Mammary epithelial cell (primary cell): ENCODE measurements around the gene ZNF888.

Experiments used
- EZH2 ChIP-seq: IDR thresholded peaks from 2 replicates; pipeline ENCODE4 v1.6.1; 2012; ENCODE audit warnings: low read length, inconsistent platforms, borderline replicate concordance
- TF ChIP-seq, protein P1 (sequence below), 2 donors: IDR thresholded peaks in 1 of 2; conservative IDR thresholded peaks in 1 of 2; 2 replicates each; pipeline ENCODE4 v1.5.1; 2011 to 2012; ENCODE audit warnings: inconsistent platforms in 2 of 2, low read length in 2 of 2, mild to moderate bottlenecking in 2 of 2, control low read depth in 1 of 2, low read depth in 1 of 2; ENCODE audit not compliant: insufficient read depth in 1 of 2; ENCODE audit errors: extremely low read depth in 1 of 2

DNA sequence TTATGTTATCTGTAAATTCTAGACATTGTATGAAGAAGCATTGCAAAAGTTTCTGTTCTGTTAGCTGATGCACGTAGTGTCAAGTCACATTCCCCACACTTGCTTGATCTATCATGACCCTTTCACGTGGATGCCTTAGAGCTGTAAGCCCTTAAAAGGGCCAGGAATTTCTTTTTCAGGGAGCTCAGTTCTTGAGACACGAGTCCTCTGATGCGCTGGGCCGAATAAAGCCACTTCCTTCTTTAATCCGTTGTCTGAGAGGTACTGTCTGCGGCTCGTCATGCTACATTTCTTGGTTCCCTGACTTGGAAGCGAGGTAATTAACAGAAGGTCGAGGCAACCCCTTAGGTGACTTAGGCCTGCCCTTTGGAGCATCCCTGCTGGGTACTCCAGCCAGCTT is 33.7 kb upstream of the ZNF888 start:
- TF ChIP-seq, protein P1, sequence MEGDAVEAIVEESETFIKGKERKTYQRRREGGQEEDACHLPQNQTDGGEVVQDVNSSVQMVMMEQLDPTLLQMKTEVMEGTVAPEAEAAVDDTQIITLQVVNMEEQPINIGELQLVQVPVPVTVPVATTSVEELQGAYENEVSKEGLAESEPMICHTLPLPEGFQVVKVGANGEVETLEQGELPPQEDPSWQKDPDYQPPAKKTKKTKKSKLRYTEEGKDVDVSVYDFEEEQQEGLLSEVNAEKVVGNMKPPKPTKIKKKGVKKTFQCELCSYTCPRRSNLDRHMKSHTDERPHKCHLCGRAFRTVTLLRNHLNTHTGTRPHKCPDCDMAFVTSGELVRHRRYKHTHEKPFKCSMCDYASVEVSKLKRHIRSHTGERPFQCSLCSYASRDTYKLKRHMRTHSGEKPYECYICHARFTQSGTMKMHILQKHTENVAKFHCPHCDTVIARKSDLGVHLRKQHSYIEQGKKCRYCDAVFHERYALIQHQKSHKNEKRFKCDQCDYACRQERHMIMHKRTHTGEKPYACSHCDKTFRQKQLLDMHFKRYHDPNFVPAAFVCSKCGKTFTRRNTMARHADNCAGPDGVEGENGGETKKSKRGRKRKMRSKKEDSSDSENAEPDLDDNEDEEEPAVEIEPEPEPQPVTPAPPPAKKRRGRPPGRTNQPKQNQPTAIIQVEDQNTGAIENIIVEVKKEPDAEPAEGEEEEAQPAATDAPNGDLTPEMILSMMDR (conservative IDR thresholded peaks at IDR 0.05 in 1 of 2, IDR thresholded peaks at IDR 0.05 in 1 of 2; ENCODE audit: extremely low read depth in 1 of 2, insufficient read depth in 1 of 2, low read depth in 1 of 2, low read length in 2 of 2) = no peak
- no peak for TF ChIP-seq EZH2
